Hepatocyte (in vitro differentiated cells): Measurements from ENCODE around the gene AGMAT.

ENCODE experiments used
- CTCF ChIP-seq: fragments of 200-600 bp; sonication (generic); IDR thresholded peaks from 2 replicates; pipeline ENCODE4 v1.5.1; 2016; ENCODE audit warnings: antibody characterized with exemption, mild to moderate bottlenecking; ENCODE audit not compliant: poor library complexity
- EZH2 ChIP-seq: fragments of 200-600 bp; sonication (generic); IDR thresholded peaks from 2 replicates; pipeline ENCODE4 v1.6.1; 2016; ENCODE audit warnings: antibody characterized with exemption, mild to moderate bottlenecking, borderline replicate concordance

- TF ChIP-seq CTCF (no peak), EZH2 (no peak)
Measured at GRCh38 chr1:15543589-15544568, 41.0 kb downstream of the AGMAT start.
